ENCODE measurements around the gene EPHB1.

GRCh38 chr3:134854254-134854653 is 59.2 kb downstream of the EPHB1 start:
- TF ChIP-seq SIN3A (IDR thresholded peaks at IDR 0.05; ENCODE audit: low read depth) (no peak), EZH2 (IDR thresholded peaks at IDR 0.05) (no peak), TCF7L2 (IDR thresholded peaks at IDR 0.05; ENCODE audit: borderline replicate concordance, extremely low read depth, insufficient read depth, insufficient read length) (no peak), REST (IDR thresholded peaks at IDR 0.05; ENCODE audit: low read depth) (no peak), POLR2A (IDR thresholded peaks at IDR 0.05; ENCODE audit: borderline replicate concordance, extremely low read depth, insufficient read depth, insufficient read length) (no peak), EZH2phosphoT487 (IDR thresholded peaks at IDR 0.05; ENCODE audit: borderline replicate concordance) (no peak), EGR1 (IDR thresholded peaks at IDR 0.05; ENCODE audit: low read depth) (no peak), YY1 (IDR thresholded peaks at IDR 0.05; ENCODE audit: extremely low read depth, insufficient replicate concordance, low read depth, low read length) (no peak), POLR2AphosphoS5 (IDR thresholded peaks at IDR 0.05; ENCODE audit: low read depth, low read length) (no peak)
- TF ChIP-seq, protein P1, sequence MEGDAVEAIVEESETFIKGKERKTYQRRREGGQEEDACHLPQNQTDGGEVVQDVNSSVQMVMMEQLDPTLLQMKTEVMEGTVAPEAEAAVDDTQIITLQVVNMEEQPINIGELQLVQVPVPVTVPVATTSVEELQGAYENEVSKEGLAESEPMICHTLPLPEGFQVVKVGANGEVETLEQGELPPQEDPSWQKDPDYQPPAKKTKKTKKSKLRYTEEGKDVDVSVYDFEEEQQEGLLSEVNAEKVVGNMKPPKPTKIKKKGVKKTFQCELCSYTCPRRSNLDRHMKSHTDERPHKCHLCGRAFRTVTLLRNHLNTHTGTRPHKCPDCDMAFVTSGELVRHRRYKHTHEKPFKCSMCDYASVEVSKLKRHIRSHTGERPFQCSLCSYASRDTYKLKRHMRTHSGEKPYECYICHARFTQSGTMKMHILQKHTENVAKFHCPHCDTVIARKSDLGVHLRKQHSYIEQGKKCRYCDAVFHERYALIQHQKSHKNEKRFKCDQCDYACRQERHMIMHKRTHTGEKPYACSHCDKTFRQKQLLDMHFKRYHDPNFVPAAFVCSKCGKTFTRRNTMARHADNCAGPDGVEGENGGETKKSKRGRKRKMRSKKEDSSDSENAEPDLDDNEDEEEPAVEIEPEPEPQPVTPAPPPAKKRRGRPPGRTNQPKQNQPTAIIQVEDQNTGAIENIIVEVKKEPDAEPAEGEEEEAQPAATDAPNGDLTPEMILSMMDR (IDR thresholded peaks at IDR 0.05 in 2 of 3, conservative IDR thresholded peaks at IDR 0.05 in 1 of 3; ENCODE audit: borderline replicate concordance in 1 of 3, insufficient read depth in 1 of 3, low read depth in 2 of 3, low read length in 2 of 3): no peak

Measured in HCT116 (cell line).